Kidney epithelial cell (primary cell): ENCODE results near the gene LRP2. TPM values are rescaled to one million over a fixed set of nuclear protein-coding genes. Genes with fewer than 3 reads are reported as not detected.

ENCODE experiments used
- DNase-seq: peaks from one replicate; pipeline ENCODE4 v3.0.0-alpha.2; 2010; ENCODE audit warnings: low read depth
- H3K27me3 ChIP-seq: 2 replicates; pipeline ENCODE4 v1.6.0; 2011; ENCODE audit warnings: low read length; ENCODE audit not compliant: control insufficient read depth, insufficient read depth
- H3K36me3 ChIP-seq: 2 replicates; pipeline ENCODE4 v1.5.1; 2011; ENCODE audit warnings: low read length; ENCODE audit not compliant: control insufficient read depth, insufficient read depth
- H3K4me3 ChIP-seq: 2 replicates; pipeline ENCODE4 v1.5.1; 2011; ENCODE audit warnings: low read depth, mild to moderate bottlenecking, control low read depth, low read length
- total RNA-seq: library from RNA; depleted of rRNA; stranded (reverse); fragments of >200 nt; gene quantifications from 2 replicates; pipeline ENCODE4 v1.2.3, GENCODE V29; 2015
- TF ChIP-seq, protein P1 (sequence below): IDR thresholded peaks from 2 replicates; pipeline ENCODE4 v1.5.1; 2011; ENCODE audit warnings: mild to moderate bottlenecking, moderate library complexity, low read length, control low read depth, inconsistent platforms; ENCODE audit not compliant: insufficient read depth, poor library complexity, severe bottlenecking

LRP2 gene
- total RNA-seq, 1 donor from 2014 or later = 1.4 TPM

DNA sequence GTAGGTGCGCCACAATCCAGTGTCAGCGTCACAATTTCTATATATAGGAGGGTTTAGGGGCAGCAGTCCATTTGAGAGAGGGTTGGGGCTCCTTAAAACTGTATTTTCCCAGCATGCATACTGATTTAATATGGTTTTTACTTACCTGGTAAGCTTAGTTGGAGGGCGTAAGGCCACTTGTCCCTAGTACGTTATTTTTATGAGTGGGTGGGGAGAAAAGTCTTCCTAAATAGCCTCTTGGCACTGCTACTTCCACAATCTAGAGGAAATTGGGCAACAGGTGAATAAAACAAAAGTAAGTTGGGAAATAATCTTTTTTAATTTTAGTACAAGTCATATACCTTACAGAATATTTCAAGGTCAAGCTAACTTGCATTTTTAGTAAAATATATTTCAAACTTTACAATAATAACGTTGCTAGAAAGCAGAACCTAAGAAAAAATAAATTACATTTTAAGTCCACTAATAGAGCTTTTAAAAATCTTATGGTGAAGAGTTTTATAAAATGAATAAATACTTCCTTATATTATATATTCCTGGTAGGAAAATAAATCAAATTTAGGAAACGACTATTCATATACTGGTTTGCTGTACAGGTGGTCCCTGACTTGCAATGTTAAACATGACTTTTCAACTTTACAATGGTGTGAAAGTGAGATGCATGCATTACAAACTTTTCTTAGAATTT is 272.1 kb downstream of the LRP2 start:
- Histone ChIP-seq H3K27me3 (no peaks in the 10 kb centered on the region), H3K36me3 (no peaks in the 10 kb centered on the region), H3K4me3 (no peak overlapping the region)
- TF ChIP-seq, protein P1, sequence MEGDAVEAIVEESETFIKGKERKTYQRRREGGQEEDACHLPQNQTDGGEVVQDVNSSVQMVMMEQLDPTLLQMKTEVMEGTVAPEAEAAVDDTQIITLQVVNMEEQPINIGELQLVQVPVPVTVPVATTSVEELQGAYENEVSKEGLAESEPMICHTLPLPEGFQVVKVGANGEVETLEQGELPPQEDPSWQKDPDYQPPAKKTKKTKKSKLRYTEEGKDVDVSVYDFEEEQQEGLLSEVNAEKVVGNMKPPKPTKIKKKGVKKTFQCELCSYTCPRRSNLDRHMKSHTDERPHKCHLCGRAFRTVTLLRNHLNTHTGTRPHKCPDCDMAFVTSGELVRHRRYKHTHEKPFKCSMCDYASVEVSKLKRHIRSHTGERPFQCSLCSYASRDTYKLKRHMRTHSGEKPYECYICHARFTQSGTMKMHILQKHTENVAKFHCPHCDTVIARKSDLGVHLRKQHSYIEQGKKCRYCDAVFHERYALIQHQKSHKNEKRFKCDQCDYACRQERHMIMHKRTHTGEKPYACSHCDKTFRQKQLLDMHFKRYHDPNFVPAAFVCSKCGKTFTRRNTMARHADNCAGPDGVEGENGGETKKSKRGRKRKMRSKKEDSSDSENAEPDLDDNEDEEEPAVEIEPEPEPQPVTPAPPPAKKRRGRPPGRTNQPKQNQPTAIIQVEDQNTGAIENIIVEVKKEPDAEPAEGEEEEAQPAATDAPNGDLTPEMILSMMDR = no peak
- DNase-seq = no peak

DNA sequence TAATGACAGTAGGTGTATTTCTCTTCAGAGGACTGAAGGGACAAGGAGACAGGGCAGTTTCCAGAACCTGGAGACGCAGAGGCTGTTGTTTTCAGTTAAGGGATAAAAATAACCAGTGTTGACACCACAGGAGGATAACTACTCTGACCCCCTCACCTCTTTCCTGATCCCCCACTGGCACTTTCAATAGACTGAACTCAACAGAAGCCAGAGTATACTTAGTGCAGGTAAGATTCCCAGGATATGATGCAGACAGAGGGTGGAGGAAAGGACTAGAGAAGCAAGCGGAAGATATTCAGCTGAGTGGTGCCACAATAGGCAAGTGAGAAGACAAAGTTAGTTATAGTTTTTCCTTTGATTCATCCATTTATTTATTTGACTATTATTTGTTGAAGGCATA is 273.2 kb downstream of the LRP2 start:
- no peaks in the 10 kb centered on the region for H3K27me3 ChIP-seq
- TF ChIP-seq, protein P1 = no peak
- H3K36me3 ChIP-seq = no peaks in the 10 kb centered on the region
- no peak overlapping the region for H3K4me3 ChIP-seq
- no peak for DNase-seq

DNA sequence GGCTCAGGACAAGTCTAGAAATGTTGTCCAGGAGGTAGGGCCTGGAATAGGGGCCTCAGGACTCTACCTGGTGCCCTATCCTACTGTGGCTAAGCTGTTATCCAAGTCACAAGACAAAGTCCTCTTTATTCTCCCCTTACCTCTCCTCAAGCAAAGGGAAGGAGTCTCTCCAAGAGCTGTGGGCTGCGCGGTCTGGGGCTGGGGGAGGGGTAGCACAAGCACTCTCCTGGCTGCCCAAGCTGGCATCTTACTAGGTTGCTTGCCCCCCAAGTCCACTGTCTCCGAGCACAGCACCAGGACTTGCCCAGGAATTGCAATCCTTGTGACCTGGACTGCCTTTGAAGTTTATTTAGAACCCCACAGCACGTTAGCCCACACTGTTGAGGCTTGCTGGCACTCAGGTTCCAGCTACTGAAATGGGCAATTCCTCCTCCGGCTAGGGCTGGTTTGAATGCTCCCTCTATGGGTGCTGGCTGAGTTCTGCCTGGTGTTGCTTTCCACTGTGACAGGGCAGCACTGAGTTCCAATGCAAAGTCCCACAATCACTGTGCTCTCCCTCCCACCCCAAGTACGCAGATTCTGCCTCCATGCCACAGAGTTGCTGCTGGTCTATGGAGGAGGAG is 274.5 kb downstream of the LRP2 start:
- TF ChIP-seq, protein P1 = no peak
- no peak for DNase-seq
- no peak overlapping the region for H3K4me3 ChIP-seq
- no peaks in the 10 kb centered on the region for H3K27me3 ChIP-seq
- H3K36me3 ChIP-seq = no peaks in the 10 kb centered on the region

DNA sequence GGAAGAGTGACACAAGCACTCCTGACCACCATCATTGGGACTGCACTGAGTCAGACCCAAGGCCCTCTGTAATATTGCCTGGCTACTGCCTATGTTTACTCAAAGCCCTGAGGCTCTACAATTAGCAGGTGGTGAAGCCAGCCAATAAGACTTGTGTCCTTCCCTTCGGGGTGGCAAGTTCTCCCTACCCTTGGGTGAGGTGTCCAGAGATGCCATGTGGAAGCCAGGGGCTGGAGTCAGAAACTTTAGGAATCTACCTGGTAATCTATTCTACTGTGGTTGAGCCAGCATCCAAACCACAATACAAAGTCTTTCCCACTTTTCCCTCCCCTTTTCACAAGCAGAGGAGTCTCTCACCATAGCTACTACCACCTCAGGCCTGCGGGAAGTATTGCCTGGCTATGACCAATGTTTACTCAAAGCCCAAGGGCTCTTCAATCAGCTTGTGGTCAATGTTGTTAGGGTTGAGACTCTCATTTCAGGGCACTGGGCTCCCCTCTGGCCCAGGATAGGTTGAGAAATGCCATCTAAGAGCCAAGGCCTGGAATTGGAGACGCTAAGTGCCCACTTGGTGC is 275.4 kb downstream of the LRP2 start:
- Histone ChIP-seq H3K36me3 (no peaks in the 10 kb centered on the region), H3K27me3 (no peaks in the 10 kb centered on the region), H3K4me3 (no peak overlapping the region)
- TF ChIP-seq, protein P1 = no peak
- no peak for DNase-seq

DNA sequence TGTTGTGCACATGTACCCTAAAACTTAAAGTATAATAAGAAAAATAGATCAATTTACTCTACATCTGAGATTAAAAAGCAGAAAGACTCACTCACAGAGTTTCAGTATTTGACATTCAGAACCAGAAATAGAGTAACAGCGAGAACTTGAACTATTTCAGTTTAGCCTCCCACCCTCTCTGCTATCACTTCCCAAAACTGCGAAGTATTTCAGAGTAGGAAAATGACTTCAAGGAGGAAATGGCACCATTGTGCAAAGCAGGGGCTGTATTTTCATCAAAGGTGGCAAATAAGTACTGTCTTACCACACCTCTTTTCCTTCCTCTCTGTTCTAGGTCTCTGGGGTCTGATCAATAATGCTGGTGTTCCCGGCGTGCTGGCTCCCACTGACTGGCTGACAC is 279.3 kb downstream of the LRP2 start:
- Histone ChIP-seq H3K4me3 (no peak overlapping the region), H3K36me3 (no peaks in the 10 kb centered on the region), H3K27me3 (no peaks in the 10 kb centered on the region)
- no peak for DNase-seq
- TF ChIP-seq, protein P1 = no peak

DNA sequence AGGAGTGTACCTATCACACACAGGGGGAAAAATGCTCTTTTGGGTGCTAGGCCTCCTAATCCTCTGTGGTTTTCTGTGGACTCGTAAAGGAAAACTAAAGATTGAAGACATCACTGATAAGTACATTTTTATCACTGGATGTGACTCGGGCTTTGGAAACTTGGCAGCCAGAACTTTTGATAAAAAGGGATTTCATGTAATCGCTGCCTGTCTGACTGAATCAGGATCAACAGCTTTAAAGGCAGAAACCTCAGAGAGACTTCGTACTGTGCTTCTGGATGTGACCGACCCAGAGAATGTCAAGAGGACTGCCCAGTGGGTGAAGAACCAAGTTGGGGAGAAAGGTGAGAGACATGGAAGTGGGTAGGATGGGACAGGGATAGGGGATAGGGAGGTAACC is 280.8 kb downstream of the LRP2 start:
- Histone ChIP-seq H3K36me3 (no peaks in the 10 kb centered on the region), H3K4me3 (no peak overlapping the region), H3K27me3 (no peaks in the 10 kb centered on the region)
- DNase-seq = no peak
- TF ChIP-seq, protein P1 = no peak
